Liver (tissue), 3 donors: ENCODE data around the gene JMJD1C.
"Not testable (repeated sequence)": the region's sequence is repeated elsewhere in the genome, so short reads cannot be mapped to it uniquely, and the experiment has no call there.

ENCODE experiments used
- ATF3 ChIP-seq: IDR thresholded peaks from 2 replicates; pipeline ENCODE4 v1.6.1; 2016; ENCODE audit warnings: antibody characterized with exemption
- CTCF ChIP-seq: fragments of 150-350 bp; IDR thresholded peaks from 2 replicates; pipeline ENCODE4 v1.5.1; 2017; ENCODE audit warnings: improper control_type of control experiment, low read depth, low read length; ENCODE audit not compliant: missing input control
- FOXA1 ChIP-seq: IDR thresholded peaks from 2 replicates; pipeline ENCODE4 v1.6.1; 2016; ENCODE audit warnings: antibody characterized with exemption
- GABPA ChIP-seq, 2 donors: IDR thresholded peaks in 1 of 2; conservative IDR thresholded peaks in 1 of 2; 2 replicates each; pipeline ENCODE4 v1.6.1; 2016; ENCODE audit warnings: antibody characterized with exemption in 2 of 2, mild to moderate bottlenecking in 1 of 2, moderate library complexity in 1 of 2
- HNF4G ChIP-seq: IDR thresholded peaks from 2 replicates; pipeline ENCODE4 v1.6.1; 2016; ENCODE audit warnings: antibody characterized with exemption
- JUND ChIP-seq, 2 donors: IDR thresholded peaks; 2 replicates each; pipeline ENCODE4 v1.6.1; 2016; ENCODE audit warnings: antibody characterized with exemption in 2 of 2
- MAX ChIP-seq: IDR thresholded peaks from 2 replicates; pipeline ENCODE4 v1.6.1; 2016; ENCODE audit warnings: antibody characterized with exemption
- NR2F2 ChIP-seq: IDR thresholded peaks from 2 replicates; pipeline ENCODE4 v1.6.1; 2016; ENCODE audit warnings: antibody characterized with exemption
- RAD21 ChIP-seq, 2 donors: IDR thresholded peaks; 2 replicates each; pipeline ENCODE4 v1.6.1; 2016; ENCODE audit warnings: antibody characterized with exemption in 2 of 2, mild to moderate bottlenecking in 2 of 2
- REST ChIP-seq: IDR thresholded peaks from 2 replicates; pipeline ENCODE4 v1.6.1; 2016; ENCODE audit warnings: antibody characterized with exemption, mild to moderate bottlenecking
- SP1 ChIP-seq: IDR thresholded peaks from 2 replicates; pipeline ENCODE4 v1.6.1; 2018; ENCODE audit warnings: antibody characterized with exemption, mild to moderate bottlenecking
- TAF1 ChIP-seq: conservative IDR thresholded peaks from 2 replicates; pipeline ENCODE4 v1.6.1; 2016; ENCODE audit warnings: antibody characterized with exemption, mild to moderate bottlenecking
- ZBTB33 ChIP-seq: IDR thresholded peaks from 2 replicates; pipeline ENCODE4 v1.6.1; 2016; ENCODE audit warnings: antibody characterized with exemption
- donor health status: healthy.
- donor health status: healthy.

- not testable (repeated sequence) for TF ChIP-seq TAF1; CTCF; ZBTB33; MAX; FOXA1; RAD21 (IDR thresholded peaks at IDR 0.05); REST; ATF3; HNF4G; NR2F2; SP1; GABPA (IDR thresholded peaks at IDR 0.05 in 1 of 2, conservative IDR thresholded peaks at IDR 0.05 in 1 of 2); JUND (IDR thresholded peaks at IDR 0.05)
These were observed 172.9 kb downstream of the JMJD1C start for GRCh38 chr10:63292847-63293246.
